ENCODE measurements around the gene ALDH3B2.
"Not testable (repeated sequence)": the region's sequence is repeated elsewhere in the genome, so short reads cannot be mapped to it uniquely, and the experiment has no call there.

Gene ALDH3B2
- 0 to 0.17 (median 0) reads per million in 3 donors for total RNA-seq

DNA sequence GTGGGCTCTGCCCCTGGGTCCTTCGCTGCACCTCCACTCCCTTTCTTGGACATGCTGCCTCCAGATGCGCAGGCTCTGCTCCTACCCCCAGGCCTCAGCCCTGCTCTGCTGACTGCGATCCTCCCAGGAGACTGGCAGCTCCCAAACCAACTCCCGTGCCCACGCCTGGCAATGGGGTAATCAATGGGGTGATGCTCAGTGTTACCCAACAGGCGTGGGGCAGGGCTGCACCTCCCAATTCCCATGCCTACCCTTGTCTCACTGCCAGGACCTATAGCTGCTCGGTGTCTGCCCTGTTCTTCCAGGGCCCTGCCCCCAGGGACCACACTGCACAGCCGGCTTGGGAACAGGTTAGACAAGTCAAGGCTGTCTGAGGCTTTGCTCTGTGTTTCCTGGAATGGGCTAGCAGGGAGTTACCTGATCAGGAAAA is at the start of gene ALDH3B2:
Gene ALDH3B2, minus strand, starts transcription at position 182 of the 430 bp plus-strand sequence. CDS start 7,688 bp downstream, outside the sequence.
- DNase-seq: no peak
- H3K36me3 ChIP-seq (ENCODE audit: control insufficient read depth, insufficient read depth, low read length): no peaks in the 10 kb centered on the region
- H3K27me3 ChIP-seq (replicated peaks; ENCODE audit: control insufficient read depth, insufficient read depth, low read length, poor library complexity, severe bottlenecking): no peaks in the 10 kb centered on the region
- H3K9me3 ChIP-seq (ENCODE audit: control insufficient read depth, low read length): no peaks in the 10 kb centered on the region
- no peak within 1 kb of the TSS for H3K4me3 ChIP-seq (ENCODE audit: insufficient read depth, low read depth, low read length, poor library complexity, severe bottlenecking)
- H3K4me1 ChIP-seq (ENCODE audit: control insufficient read depth, insufficient read depth, low read length, poor library complexity, severe bottlenecking): no peaks in the 10 kb centered on the region
- H3K27ac ChIP-seq (ENCODE audit: insufficient read depth, low read length, poor library complexity, severe bottlenecking): no peak within 1 kb of the TSS

DNA sequence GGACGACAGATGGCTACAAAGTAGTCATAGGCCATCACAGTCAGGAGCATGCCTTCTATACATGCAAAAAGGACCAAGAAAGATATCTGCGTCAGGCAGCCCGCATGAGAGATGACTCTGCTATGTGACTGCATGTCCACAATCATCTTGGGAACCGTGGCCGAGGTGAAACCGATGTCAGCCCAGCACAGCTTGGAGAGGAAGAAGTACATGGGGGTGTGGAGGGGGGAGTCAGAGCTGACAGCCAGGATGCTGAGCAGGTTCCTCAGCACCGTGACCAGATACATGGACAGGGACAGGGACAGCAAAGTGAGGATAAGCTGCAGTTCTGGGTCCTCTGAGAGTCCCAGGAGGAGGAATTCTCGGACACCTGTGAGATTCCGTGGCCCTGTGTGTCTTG is 48.6 kb upstream of the ALDH3B2 start:
- H3K27me3 ChIP-seq (replicated peaks; ENCODE audit: control insufficient read depth, insufficient read depth, low read length, poor library complexity, severe bottlenecking); H3K4me1 ChIP-seq (ENCODE audit: control insufficient read depth, insufficient read depth, low read length, poor library complexity, severe bottlenecking); H3K36me3 ChIP-seq (ENCODE audit: control insufficient read depth, insufficient read depth, low read length); H3K27ac ChIP-seq (ENCODE audit: insufficient read depth, low read length, poor library complexity, severe bottlenecking); H3K9me3 ChIP-seq (ENCODE audit: control insufficient read depth, low read length); DNase-seq; H3K4me3 ChIP-seq (ENCODE audit: insufficient read depth, low read depth, low read length, poor library complexity, severe bottlenecking): not testable (repeated sequence)

DNA sequence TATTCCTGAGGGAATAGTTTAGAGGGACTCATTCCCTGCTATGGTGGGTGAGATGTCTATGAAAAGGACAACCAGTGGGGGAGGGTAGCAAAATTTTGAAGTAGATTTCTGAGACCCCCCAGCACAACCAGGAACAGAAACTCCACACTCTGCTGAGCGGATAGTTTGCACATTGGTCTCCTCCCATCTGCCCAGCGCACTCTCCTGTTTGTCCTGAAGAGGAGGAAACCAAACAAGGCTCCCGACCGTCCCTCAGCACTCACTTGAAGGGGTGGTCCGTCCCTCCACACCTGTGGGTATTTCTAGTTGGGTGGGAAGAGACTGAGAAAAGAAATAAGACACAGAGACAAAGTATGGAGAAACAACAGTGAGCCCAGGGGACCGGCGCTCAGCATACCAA is 41.8 kb upstream of the ALDH3B2 start:
- not testable (repeated sequence) for H3K9me3 ChIP-seq (ENCODE audit: control insufficient read depth, low read length); H3K27ac ChIP-seq (ENCODE audit: insufficient read depth, low read length, poor library complexity, severe bottlenecking); H3K4me1 ChIP-seq (ENCODE audit: control insufficient read depth, insufficient read depth, low read length, poor library complexity, severe bottlenecking); DNase-seq; H3K36me3 ChIP-seq (ENCODE audit: control insufficient read depth, insufficient read depth, low read length); H3K27me3 ChIP-seq (replicated peaks; ENCODE audit: control insufficient read depth, insufficient read depth, low read length, poor library complexity, severe bottlenecking); H3K4me3 ChIP-seq (ENCODE audit: insufficient read depth, low read depth, low read length, poor library complexity, severe bottlenecking)

DNA sequence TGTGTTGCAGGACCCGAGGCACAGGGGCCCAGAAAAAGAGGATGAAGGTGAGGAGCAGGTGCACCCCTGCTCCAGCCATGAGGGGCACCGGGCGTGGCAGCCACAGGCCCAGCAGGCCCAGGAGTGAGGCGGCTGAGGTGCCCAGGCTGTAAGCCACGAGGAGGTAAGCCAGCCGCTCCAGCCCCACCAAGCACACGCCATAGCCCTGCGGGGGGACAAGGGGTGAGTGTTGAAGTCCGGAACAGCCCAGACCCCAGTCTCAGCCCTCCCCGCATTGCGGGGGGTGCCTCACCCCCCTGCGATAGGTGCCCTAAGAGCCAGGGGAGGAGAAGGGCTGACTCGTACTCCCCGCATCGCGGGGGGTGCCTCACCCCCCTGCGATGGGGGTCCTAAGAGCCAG is 41.4 kb upstream of the ALDH3B2 start:
- H3K27ac ChIP-seq (ENCODE audit: insufficient read depth, low read length, poor library complexity, severe bottlenecking); DNase-seq; H3K4me1 ChIP-seq (ENCODE audit: control insufficient read depth, insufficient read depth, low read length, poor library complexity, severe bottlenecking); H3K9me3 ChIP-seq (ENCODE audit: control insufficient read depth, low read length); H3K27me3 ChIP-seq (replicated peaks; ENCODE audit: control insufficient read depth, insufficient read depth, low read length, poor library complexity, severe bottlenecking); H3K36me3 ChIP-seq (ENCODE audit: control insufficient read depth, insufficient read depth, low read length); H3K4me3 ChIP-seq (ENCODE audit: insufficient read depth, low read depth, low read length, poor library complexity, severe bottlenecking): not testable (repeated sequence)

- H3K27ac ChIP-seq (ENCODE audit: insufficient read depth, low read length, poor library complexity, severe bottlenecking); H3K4me3 ChIP-seq (ENCODE audit: insufficient read depth, low read depth, low read length, poor library complexity, severe bottlenecking); H3K36me3 ChIP-seq (ENCODE audit: control insufficient read depth, insufficient read depth, low read length); H3K27me3 ChIP-seq (replicated peaks; ENCODE audit: control insufficient read depth, insufficient read depth, low read length, poor library complexity, severe bottlenecking); H3K4me1 ChIP-seq (ENCODE audit: control insufficient read depth, insufficient read depth, low read length, poor library complexity, severe bottlenecking); H3K9me3 ChIP-seq (ENCODE audit: control insufficient read depth, low read length): not testable (repeated sequence)
- peak; percentile 19 to 48 (median 28) for DNase-seq
These were observed 39.6 kb upstream of the ALDH3B2 start for GRCh38 chr11:67713892-67714509.

- not testable (repeated sequence) for H3K27ac ChIP-seq (ENCODE audit: insufficient read depth, low read length, poor library complexity, severe bottlenecking); H3K4me3 ChIP-seq (ENCODE audit: insufficient read depth, low read depth, low read length, poor library complexity, severe bottlenecking); H3K36me3 ChIP-seq (ENCODE audit: control insufficient read depth, insufficient read depth, low read length); H3K4me1 ChIP-seq (ENCODE audit: control insufficient read depth, insufficient read depth, low read length, poor library complexity, severe bottlenecking); H3K9me3 ChIP-seq (ENCODE audit: control insufficient read depth, low read length); DNase-seq; H3K27me3 ChIP-seq (replicated peaks; ENCODE audit: control insufficient read depth, insufficient read depth, low read length, poor library complexity, severe bottlenecking)
These were observed 37.3 kb upstream of the ALDH3B2 start for GRCh38 chr11:67711676-67712075.

- not testable (repeated sequence) for H3K36me3 ChIP-seq (ENCODE audit: control insufficient read depth, insufficient read depth, low read length); H3K9me3 ChIP-seq (ENCODE audit: control insufficient read depth, low read length); H3K4me3 ChIP-seq (ENCODE audit: insufficient read depth, low read depth, low read length, poor library complexity, severe bottlenecking)
These were observed 36.8 kb upstream of the ALDH3B2 start for GRCh38 chr11:67711212-67711611.

DNA sequence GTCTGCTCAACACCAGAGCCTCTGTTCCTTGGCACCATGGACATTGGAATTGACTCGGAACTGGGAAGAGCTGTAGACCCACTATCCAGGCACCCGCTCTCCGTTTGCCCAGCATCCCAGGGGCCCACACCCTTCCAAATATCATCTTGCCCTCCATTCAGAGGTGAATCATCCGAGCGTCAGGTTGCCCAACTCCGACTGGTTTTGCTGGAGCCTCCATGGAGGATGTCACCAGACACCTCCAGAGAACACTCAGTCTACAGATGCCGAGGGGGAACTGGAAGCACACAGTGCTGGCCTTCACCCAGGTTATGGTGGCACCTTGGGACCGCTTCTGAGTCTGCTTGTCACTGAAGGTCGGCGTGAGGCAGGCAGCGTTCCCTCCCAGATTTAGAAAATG is 35.4 kb upstream of the ALDH3B2 start:
- H3K9me3 ChIP-seq (ENCODE audit: control insufficient read depth, low read length); DNase-seq; H3K4me1 ChIP-seq (ENCODE audit: control insufficient read depth, insufficient read depth, low read length, poor library complexity, severe bottlenecking); H3K27ac ChIP-seq (ENCODE audit: insufficient read depth, low read length, poor library complexity, severe bottlenecking); H3K36me3 ChIP-seq (ENCODE audit: control insufficient read depth, insufficient read depth, low read length); H3K4me3 ChIP-seq (ENCODE audit: insufficient read depth, low read depth, low read length, poor library complexity, severe bottlenecking); H3K27me3 ChIP-seq (replicated peaks; ENCODE audit: control insufficient read depth, insufficient read depth, low read length, poor library complexity, severe bottlenecking): not testable (repeated sequence)

More at GRCh38 chr11:67711212-67711611, 36.8 kb upstream of the ALDH3B2 start:
- H3K27ac ChIP-seq (ENCODE audit: insufficient read depth, low read length, poor library complexity, severe bottlenecking); DNase-seq; H3K27me3 ChIP-seq (replicated peaks; ENCODE audit: control insufficient read depth, insufficient read depth, low read length, poor library complexity, severe bottlenecking); H3K4me1 ChIP-seq (ENCODE audit: control insufficient read depth, insufficient read depth, low read length, poor library complexity, severe bottlenecking): not testable (repeated sequence)

- H3K36me3 ChIP-seq (ENCODE audit: control insufficient read depth, insufficient read depth, low read length): no peaks in the 10 kb centered on the region
- no peak overlapping the region for H3K4me3 ChIP-seq (ENCODE audit: insufficient read depth, low read depth, low read length, poor library complexity, severe bottlenecking)
- H3K27ac ChIP-seq (ENCODE audit: insufficient read depth, low read length, poor library complexity, severe bottlenecking): no peak overlapping the region
- H3K27me3 ChIP-seq (replicated peaks; ENCODE audit: control insufficient read depth, insufficient read depth, low read length, poor library complexity, severe bottlenecking): no peaks in the 10 kb centered on the region
- H3K9me3 ChIP-seq (ENCODE audit: control insufficient read depth, low read length): no peaks in the 10 kb centered on the region
- no peak for DNase-seq
- no peaks in the 10 kb centered on the region for H3K4me1 ChIP-seq (ENCODE audit: control insufficient read depth, insufficient read depth, low read length, poor library complexity, severe bottlenecking)
These were observed 30.8 kb upstream of the ALDH3B2 start for GRCh38 chr11:67705264-67705663.

DNA sequence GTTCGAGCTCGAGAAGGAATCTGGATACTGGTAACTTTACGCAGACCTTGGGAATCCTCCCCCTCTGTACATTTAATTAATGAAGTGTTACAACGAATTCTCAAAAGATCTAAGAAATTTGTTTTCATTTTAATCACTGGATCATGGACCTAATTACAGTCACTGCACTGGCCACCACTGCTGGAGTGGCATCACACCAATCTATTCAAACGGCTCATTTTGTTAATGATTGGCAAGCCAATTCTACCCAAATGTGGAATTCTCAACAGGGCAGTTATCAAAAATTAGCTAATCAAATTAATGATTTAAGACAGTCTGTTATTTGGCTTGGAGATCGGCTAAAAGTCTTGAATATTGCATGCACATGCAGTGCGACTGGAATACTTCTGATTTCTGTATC is 30.1 kb upstream of the ALDH3B2 start:
- H3K36me3 ChIP-seq (ENCODE audit: control insufficient read depth, insufficient read depth, low read length): no peaks in the 10 kb centered on the region
- no peak overlapping the region for H3K27ac ChIP-seq (ENCODE audit: insufficient read depth, low read length, poor library complexity, severe bottlenecking)
- H3K27me3 ChIP-seq (replicated peaks; ENCODE audit: control insufficient read depth, insufficient read depth, low read length, poor library complexity, severe bottlenecking): no peaks in the 10 kb centered on the region
- DNase-seq: no peak
- no peaks in the 10 kb centered on the region for H3K9me3 ChIP-seq (ENCODE audit: control insufficient read depth, low read length)
- H3K4me3 ChIP-seq (ENCODE audit: insufficient read depth, low read depth, low read length, poor library complexity, severe bottlenecking): no peak overlapping the region
- no peaks in the 10 kb centered on the region for H3K4me1 ChIP-seq (ENCODE audit: control insufficient read depth, insufficient read depth, low read length, poor library complexity, severe bottlenecking)

Measured in effector memory CD4-positive, alpha-beta T cell (primary cell).